Activated gamma-delta T cell (primary cell): ENCODE measurements around the gene DOCK10.
"Not testable (repeated sequence)": the region's sequence is repeated elsewhere in the genome, so short reads cannot be mapped to it uniquely, and the experiment has no call there.

Experiments used
- DNase-seq: peaks from one replicate; lab custom pipeline; 2025; lab: John Stamatoyannopoulos, UW

The DOCK10 gene

DNA sequence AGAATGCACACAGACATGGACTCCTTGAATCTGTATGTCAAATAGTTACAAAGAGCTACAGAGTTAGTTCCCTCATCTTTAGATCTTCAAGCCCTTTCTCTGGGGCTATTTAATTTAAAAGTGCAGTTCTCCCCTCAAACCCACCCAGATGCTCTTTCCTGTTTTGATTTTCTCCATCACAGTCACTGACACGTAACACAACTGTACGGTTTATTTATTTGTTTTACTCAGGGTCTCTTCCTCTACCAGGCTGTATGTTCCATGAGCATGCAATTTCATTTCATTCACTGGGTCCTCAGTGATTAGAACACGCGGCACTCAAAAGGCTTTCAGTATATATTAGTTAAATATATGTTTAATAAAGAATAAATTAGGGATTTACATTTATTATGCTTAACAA is 94.7 kb downstream of the DOCK10 start:
- DNase-seq: no peak

DNA sequence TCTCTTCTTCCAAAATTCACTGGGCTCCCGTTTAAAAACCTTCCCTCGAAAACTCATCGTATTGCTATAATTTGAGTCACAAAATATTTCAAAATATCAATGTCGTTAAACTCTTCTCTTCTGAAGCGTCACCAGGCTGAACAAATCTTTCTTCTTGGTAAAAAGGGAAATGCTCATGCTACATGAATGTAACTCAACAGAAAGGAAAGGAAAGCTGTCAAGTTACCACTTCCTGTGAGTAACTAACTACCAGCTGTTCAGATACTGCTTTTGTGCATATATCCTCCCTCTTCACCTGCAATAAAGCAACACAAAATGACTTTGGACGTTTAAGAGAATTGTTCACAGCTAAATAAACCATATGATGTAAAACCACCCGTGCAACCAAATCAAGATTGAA is 95.4 kb downstream of the DOCK10 start:
- DNase-seq: no peak

DNA sequence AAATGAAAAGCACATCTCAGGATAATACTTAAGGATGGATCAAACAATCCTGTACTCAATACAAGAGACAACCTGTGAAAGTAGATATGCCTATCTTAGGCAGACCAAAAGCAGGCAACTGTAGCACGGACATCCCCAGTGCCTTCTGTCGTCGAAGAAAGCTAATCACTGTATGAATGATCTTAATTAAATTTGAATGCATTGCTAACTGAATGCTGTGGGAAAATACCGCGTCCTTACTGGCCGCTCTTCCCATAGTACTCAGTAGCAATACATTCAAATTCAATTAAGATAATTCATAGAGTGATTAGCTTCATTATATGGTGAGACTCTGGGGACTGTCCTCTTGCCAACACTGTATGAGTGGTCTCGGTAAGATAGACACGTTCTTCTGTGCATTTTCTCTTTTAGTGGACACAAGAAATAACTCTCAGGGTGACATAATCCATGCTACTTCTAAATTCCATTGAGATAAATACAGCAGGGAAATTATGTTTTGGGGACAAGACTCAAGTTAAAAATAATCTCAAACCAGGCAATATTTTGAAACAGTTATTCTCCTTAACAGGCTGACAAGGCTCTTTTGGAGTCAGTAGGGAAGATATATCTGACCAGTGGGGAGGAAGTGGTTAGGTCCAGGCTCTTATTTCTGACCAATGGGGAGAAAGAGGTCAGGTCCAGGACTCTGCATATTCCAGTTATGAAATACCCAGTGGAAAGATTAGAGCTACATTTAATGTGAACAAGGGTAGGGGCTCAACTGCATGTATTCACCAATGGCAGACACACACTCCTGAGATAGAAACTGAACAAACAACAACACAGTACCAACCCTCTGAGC is 97.3 kb downstream of the DOCK10 start:
- DNase-seq: no peak

- DNase-seq: not testable (repeated sequence)
Observed at GRCh38 chr2:224943601-224944041, 98.6 kb downstream of the DOCK10 start.

- DNase-seq: no peak
Observed at GRCh38 chr2:224941960-224942359, 100.3 kb downstream of the DOCK10 start.

DNA sequence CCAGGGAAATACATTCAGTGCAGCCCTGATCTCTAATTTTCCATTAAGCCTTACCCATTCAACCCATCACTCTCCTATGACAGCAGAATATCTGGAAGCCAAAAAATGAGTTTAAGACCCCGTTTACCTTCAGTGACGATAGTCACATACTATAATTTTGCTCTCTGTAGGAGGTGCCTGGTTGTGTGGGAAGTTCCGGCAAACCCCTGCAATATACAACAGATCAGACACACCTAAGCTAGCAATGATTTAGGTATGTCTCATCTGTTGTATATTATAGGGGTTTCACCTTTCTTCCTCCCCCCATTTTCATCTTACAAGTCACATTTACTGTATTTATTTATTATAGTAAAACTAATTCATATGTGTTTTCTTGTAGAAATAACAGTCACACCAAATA is 101.7 kb downstream of the DOCK10 start:
- no peak for DNase-seq

GRCh38 chr2:224938651-224939182 is 103.6 kb downstream of the DOCK10 start:
- no peak for DNase-seq

DNA sequence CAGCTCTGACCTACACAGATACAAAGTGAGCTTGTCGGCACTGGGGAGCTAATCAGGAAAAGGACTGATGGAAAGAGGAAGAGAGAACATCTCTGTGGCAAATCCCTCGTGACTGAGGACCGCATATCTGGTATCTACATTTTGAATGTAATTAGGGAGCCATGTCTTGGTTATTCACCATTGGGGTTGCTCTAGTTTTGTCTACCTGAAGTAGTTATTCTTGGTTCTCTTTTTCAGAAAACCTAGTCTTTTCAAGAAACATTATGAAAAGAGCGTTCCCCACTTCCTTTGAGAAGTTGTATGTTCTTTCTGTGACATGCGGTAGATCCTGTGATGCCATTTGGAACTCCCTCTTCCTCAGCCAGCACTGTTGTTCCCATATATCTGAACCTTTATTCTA is 104.4 kb downstream of the DOCK10 start:
- no peak for DNase-seq

GRCh38 chr2:224934526-224935188 is 107.6 kb downstream of the DOCK10 start:
- DNase-seq: no peak

DNA sequence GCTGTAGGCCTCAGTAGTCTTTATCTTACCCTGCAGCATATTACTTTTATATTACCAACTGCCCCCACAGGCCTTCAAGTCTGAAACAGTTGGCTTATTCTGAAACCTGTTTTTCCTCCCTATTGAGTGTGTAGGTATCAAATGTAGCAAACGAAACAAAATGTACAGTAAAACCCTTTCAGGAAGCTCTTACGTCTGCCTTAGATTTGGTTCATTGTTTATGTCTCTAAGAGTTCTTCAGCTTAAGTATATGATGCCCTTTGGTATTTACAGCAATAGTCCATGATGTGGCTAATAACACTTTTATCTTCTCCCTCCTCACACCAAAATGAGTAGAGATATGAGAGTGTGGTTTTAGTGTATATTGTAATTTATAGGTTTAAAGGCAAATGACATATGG is 108.8 kb downstream of the DOCK10 start:
- no peak for DNase-seq

GRCh38 chr2:224932522-224932921 is 109.7 kb downstream of the DOCK10 start:
- DNase-seq: no peak

GRCh38 chr2:224931956-224932355 is 110.3 kb downstream of the DOCK10 start:
- DNase-seq: no peak

GRCh38 chr2:224930990-224931389 is 111.3 kb downstream of the DOCK10 start:
- DNase-seq: no peak

DNA sequence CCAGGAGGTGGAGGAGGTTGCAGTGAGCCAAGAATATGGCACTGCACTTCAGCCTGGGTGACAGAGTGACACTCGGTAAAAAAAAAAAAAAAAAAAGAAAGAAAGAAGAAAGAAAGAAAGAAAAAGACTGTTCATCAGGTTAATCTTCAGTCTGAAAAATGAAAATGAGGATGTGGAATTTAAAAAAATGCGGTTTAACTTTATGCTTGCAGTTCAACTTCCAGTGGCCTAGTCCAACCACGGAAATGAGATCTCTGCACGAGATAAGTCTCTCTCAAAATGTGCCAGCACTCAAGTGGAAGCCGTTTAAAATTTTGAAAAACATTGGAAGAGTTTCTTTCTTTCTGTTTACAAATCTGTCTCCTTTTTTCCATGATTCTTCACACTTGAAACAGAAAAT is 112.1 kb downstream of the DOCK10 start:
- DNase-seq: no peak

- DNase-seq: no peak
Observed at GRCh38 chr2:224929512-224929911, 112.8 kb downstream of the DOCK10 start.

- DNase-seq: no peak
Observed at GRCh38 chr2:224927646-224928173, 114.6 kb downstream of the DOCK10 start.

DNA sequence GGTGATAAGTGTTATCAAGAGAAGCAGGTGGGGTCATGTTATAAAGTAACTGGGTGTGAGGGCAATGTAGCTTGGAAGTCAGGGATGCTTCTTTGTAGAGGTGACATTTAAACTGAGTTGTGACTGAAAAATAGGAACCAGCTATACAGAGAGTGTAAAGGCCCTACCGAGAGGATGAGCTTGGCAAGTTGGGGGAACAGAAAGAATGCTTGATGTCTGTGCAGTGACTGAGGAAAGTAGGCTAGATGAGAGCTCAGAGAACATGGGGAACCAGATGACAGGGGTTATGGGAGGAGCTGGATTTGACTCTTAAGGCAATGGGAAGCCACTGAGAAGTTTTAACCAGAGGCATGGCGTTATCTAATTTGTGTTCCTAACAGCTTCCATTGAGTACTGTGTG is 115.3 kb downstream of the DOCK10 start:
- no peak for DNase-seq

DNA sequence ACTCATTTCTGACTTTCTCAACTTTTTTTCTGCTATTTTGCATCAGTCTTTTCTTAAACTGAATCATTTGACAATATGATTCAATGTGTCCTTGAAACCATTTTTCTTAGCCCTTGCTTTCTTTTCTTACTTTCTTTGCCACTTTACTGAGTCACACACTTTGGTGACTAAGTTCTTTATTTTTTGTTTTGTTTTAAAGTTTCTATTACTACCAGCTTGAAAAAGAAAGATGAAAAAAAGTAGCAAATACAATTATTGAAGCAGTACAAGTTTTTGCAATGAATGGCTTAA is 116.5 kb downstream of the DOCK10 start:
- DNase-seq: no peak

DNA sequence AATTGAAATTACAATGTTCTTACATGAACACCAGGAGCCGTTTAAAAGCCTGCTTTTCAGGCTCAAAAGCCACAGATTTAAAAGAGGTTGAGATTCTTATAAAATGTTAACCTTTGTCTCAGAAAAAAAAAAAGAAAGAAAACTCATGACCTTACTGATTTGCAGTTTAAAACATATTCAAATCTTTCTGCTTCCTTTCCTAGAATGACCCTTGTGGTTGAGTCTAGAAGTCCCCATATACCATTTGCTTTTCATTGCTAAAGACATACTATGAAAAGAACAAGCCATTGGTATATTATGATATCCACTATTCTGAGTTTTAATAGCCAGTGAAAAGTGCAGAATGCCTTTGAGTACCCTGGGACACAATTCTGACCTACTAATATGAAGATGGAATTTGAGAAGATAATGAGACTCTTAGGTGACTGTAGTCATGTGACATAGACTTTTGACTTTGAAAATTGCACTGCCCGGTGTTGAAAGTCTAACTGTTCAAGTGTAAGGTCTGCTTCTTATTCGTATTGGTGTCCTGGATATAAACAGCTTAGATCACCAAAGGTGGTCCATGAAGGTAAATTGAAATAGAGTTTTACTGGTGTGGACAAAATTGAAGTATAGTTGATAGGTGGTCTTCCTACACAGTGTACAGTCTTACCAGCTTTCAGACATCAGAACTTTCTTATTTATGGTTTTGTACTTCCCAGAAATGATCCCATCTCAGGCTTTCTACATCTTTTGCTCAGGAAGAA is 117.0 kb downstream of the DOCK10 start:
- no peak for DNase-seq

- no peak for DNase-seq
Observed at GRCh38 chr2:224924631-224925030, 117.6 kb downstream of the DOCK10 start.

- DNase-seq: no peak
Observed at GRCh38 chr2:224922142-224922727, 120.0 kb downstream of the DOCK10 start.
